Measurements from ENCODE around the gene MAP1LC3B2. TPM values are rescaled to one million over a fixed set of nuclear protein-coding genes. Genes with fewer than 3 reads are reported as not detected.

MAP1LC3B2 gene
- total RNA-seq, 1 donor = 1.1 TPM

- H3K79me2 ChIP-seq (ENCODE audit: insufficient read depth, low read length) = no peaks in the 10 kb centered on the region
- H2AFZ ChIP-seq (ENCODE audit: low read length) = no peak overlapping the region
- H4K20me1 ChIP-seq (ENCODE audit: insufficient read depth, low read length) = no peaks in the 10 kb centered on the region
- no peak for TF ChIP-seq CTCF (IDR thresholded peaks at IDR 0.05; ENCODE audit: extremely low read depth, low read depth, low read length)
- DNase-seq (ENCODE audit: insufficient read length, low spot score, missing footprints) = no peak
- H3K36me3 ChIP-seq (ENCODE audit: insufficient read depth, low read length) = no peaks in the 10 kb centered on the region
- no peak overlapping the region for H3K27ac ChIP-seq (ENCODE audit: low read depth, low read length)
- no peak overlapping the region for H3K4me3 ChIP-seq (ENCODE audit: insufficient read depth, low read length)
- H3K4me1 ChIP-seq (ENCODE audit: insufficient read depth, low read length) = peaks cover 6% of the 10 kb centered on the region
- no peak overlapping the region for H3K4me2 ChIP-seq (ENCODE audit: insufficient read depth, low read length)
- no peaks in the 10 kb centered on the region for H3K9me3 ChIP-seq (ENCODE audit: low read depth, low read length)
- no peaks in the 10 kb centered on the region for H3K27me3 ChIP-seq (ENCODE audit: insufficient read depth, low read length)
Observed at GRCh38 chr12:116549993-116550392, 9.2 kb upstream of the MAP1LC3B2 start.

DNA sequence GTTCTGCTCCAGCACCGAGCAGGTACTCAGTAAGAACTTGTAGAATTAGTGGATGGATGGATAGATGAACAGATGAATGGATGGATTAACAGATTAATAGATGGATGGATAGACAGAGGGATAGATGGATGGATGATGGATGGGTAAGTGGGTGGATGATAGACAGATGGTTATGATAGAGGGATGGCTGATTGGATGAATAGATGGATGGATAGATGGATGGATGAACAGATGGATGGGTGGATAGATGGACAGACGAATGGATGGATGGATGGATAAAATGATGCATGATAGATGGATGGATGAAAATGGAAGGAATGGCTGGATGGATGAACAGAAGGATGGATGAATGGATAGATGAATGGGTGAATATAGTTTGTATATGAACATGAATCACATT, 8.0 kb upstream of the MAP1LC3B2 start:
- DNase-seq (ENCODE audit: insufficient read length, low spot score, missing footprints) = no peak
- Histone ChIP-seq H2AFZ (ENCODE audit: low read length) (no peak overlapping the region), H3K4me1 (ENCODE audit: insufficient read depth, low read length) (peaks cover 6% of the 10 kb centered on the region), H3K4me3 (ENCODE audit: insufficient read depth, low read length) (no peak overlapping the region), H3K79me2 (ENCODE audit: insufficient read depth, low read length) (no peaks in the 10 kb centered on the region), H3K27me3 (ENCODE audit: insufficient read depth, low read length) (no peaks in the 10 kb centered on the region), H3K4me2 (ENCODE audit: insufficient read depth, low read length) (no peak overlapping the region), H3K27ac (ENCODE audit: low read depth, low read length) (no peak overlapping the region), H3K36me3 (ENCODE audit: insufficient read depth, low read length) (no peaks in the 10 kb centered on the region), H3K9me3 (ENCODE audit: low read depth, low read length) (no peaks in the 10 kb centered on the region), H4K20me1 (ENCODE audit: insufficient read depth, low read length) (no peaks in the 10 kb centered on the region)
- TF ChIP-seq CTCF (IDR thresholded peaks at IDR 0.05; ENCODE audit: extremely low read depth, low read depth, low read length) = no peak

- H3K27ac ChIP-seq (ENCODE audit: low read depth, low read length) = no peak overlapping the region
- no peak for DNase-seq (ENCODE audit: insufficient read length, low spot score, missing footprints)
- H3K79me2 ChIP-seq (ENCODE audit: insufficient read depth, low read length) = no peaks in the 10 kb centered on the region
- H2AFZ ChIP-seq (ENCODE audit: low read length) = no peak overlapping the region
- no peaks in the 10 kb centered on the region for H4K20me1 ChIP-seq (ENCODE audit: insufficient read depth, low read length)
- H3K36me3 ChIP-seq (ENCODE audit: insufficient read depth, low read length) = no peaks in the 10 kb centered on the region
- H3K4me1 ChIP-seq (ENCODE audit: insufficient read depth, low read length) = peaks cover 6% of the 10 kb centered on the region
- H3K4me3 ChIP-seq (ENCODE audit: insufficient read depth, low read length) = no peak overlapping the region
- H3K27me3 ChIP-seq (ENCODE audit: insufficient read depth, low read length) = no peaks in the 10 kb centered on the region
- TF ChIP-seq CTCF (IDR thresholded peaks at IDR 0.05; ENCODE audit: extremely low read depth, low read depth, low read length) = no peak
- H3K4me2 ChIP-seq (ENCODE audit: insufficient read depth, low read length) = no peak overlapping the region
- no peaks in the 10 kb centered on the region for H3K9me3 ChIP-seq (ENCODE audit: low read depth, low read length)
Observed at GRCh38 chr12:116551619-116551951, 7.6 kb upstream of the MAP1LC3B2 start.

GRCh38 chr12:116551952-116552772, 7.0 kb upstream of the MAP1LC3B2 start:
- Histone ChIP-seq H4K20me1 (ENCODE audit: insufficient read depth, low read length) (no peaks in the 10 kb centered on the region), H3K4me3 (ENCODE audit: insufficient read depth, low read length) (no peak overlapping the region), H3K79me2 (ENCODE audit: insufficient read depth, low read length) (no peaks in the 10 kb centered on the region), H3K27me3 (ENCODE audit: insufficient read depth, low read length) (no peaks in the 10 kb centered on the region), H3K4me2 (ENCODE audit: insufficient read depth, low read length) (no peak overlapping the region), H3K9me3 (ENCODE audit: low read depth, low read length) (no peaks in the 10 kb centered on the region), H3K4me1 (ENCODE audit: insufficient read depth, low read length) (peaks cover 9% of the 10 kb centered on the region), H3K36me3 (ENCODE audit: insufficient read depth, low read length) (no peaks in the 10 kb centered on the region), H3K27ac (ENCODE audit: low read depth, low read length) (no peak overlapping the region), H2AFZ (ENCODE audit: low read length) (no peak overlapping the region)
- TF ChIP-seq CTCF (IDR thresholded peaks at IDR 0.05; ENCODE audit: extremely low read depth, low read depth, low read length) = no peak
- no peak for DNase-seq (ENCODE audit: insufficient read length, low spot score, missing footprints)
